GM12872 (cell line): Measurements from ENCODE around the gene FARS2.

Experiments
- CTCF ChIP-seq: IDR thresholded peaks from 3 replicates; pipeline ENCODE4 v1.5.1; 2011; ENCODE audit warnings: low read depth, mild to moderate bottlenecking, low read length, moderate library complexity; ENCODE audit not compliant: insufficient read depth

FARS2 gene

GRCh38 chr6:5761370-5761769, 500.1 kb downstream of the FARS2 start:
- no peak for TF ChIP-seq CTCF

GRCh38 chr6:5762561-5762968, 501.3 kb downstream of the FARS2 start:
- TF ChIP-seq CTCF: no peak

- TF ChIP-seq CTCF: no peak
These were observed 502.1 kb downstream of the FARS2 start for GRCh38 chr6:5763407-5763806.

GRCh38 chr6:5763871-5764270, 502.6 kb downstream of the FARS2 start:
- no peak for TF ChIP-seq CTCF

GRCh38 chr6:5764401-5764955, 503.2 kb downstream of the FARS2 start:
- TF ChIP-seq CTCF: no peak

- no peak for TF ChIP-seq CTCF
These were observed 503.9 kb downstream of the FARS2 start for GRCh38 chr6:5765141-5765760.

GRCh38 chr6:5766260-5766659, 504.9 kb downstream of the FARS2 start:
- TF ChIP-seq CTCF: peak; percentile 37; the same call in 1 of the 3 replicates

GRCh38 chr6:5767471-5767870, 506.2 kb downstream of the FARS2 start:
- TF ChIP-seq CTCF: no peak
